Activated T-cell treated with anti-CD3 and anti-CD28 coated beads, Interleukin-2, amount 50 U/mL, for 48 hours (primary cell): Measurements from ENCODE around the gene MSI1.
A peak's percentile ranks its signal among the peaks of the same experiment; 100 is the strongest.

ENCODE experiments used
- DNase-seq, 2 experiments: peaks; one replicate each; pipeline ENCODE4 v3.0.0-alpha.2; 2020

Gene MSI1

DNA sequence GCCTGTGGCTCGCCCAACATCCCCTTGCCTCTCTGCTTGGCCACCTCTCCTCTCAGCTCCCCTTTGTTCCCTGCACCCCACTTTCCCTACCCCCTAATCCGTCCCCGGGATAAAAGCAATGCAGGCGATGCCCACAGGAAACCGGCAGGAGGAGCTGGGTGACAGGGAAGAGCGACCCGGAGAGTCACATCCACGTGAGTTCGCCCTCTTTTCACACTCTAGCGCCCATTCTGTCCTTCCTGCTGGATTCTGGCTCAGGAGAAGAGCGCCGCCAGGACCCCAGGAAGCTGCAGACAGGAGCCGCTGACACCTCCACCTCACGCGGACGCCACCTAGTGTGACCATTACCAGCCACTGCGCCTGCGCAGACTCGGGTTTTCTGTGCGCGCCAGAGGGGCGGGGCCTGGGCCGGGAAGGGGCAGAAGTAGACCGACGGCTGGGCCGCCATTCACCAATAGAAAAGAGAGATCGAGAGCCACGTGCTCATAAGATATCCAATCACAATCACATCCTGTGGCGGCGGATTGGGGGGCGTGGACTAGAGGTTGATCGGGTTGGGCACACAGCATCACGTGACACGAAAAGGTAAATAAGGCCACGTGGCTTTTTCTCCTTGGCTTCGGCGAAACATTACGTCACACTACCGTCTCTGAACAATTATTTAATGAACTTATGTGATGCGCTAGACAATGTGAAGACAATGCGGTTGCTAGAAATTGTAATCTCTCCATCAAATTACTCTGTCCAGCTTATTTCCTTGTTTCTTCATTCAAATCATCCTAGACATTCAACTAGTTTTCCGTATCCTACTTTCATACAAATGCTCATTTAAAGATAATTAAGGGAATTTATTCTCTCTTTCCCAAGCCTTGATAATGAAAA is 51.5 kb downstream of the MSI1 start:
- peak; percentile 100 for DNase-seq

DNA sequence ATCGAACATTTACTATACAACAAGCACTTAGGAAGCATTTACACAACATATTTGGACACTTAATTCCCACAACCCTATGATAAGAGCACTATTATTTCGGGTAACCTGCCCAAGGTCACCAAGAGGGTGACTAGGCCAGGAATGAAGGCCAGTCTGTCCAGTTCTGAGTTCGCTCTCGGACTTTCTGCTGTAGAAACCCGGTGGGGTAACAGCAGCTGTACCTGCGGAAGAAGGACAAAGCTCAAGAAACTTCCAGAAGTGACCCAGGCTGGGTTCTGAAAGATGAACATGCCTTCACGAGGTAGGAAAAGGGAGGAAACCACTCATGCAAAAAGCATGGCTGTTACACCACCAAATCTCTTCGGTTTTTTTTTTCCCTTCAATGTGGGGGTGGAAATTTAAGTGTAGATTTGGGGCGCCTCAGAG is 52.2 kb downstream of the MSI1 start:
- peak in 1 of 2 experiments; percentile 21 for DNase-seq

DNA sequence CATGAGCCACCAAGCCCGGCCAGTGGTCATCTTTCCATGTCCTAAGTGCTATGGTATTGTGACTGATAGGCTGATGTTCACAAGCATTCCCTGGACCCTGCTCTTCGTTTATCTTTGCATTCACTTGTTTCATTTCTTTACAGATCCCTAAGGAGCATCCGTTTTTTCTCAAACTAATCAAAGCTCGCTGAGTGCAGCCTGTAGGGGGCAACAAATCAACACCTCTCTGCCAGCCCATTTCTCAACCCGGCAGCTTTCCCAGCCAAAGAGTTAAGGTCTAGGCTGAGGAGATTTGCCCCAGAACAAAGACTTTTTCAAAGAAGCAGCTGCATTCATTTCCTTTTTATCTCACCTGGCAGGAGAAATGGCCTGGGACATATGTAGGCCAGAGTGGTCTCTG is 54.7 kb downstream of the MSI1 start:
- no peak for DNase-seq

DNA sequence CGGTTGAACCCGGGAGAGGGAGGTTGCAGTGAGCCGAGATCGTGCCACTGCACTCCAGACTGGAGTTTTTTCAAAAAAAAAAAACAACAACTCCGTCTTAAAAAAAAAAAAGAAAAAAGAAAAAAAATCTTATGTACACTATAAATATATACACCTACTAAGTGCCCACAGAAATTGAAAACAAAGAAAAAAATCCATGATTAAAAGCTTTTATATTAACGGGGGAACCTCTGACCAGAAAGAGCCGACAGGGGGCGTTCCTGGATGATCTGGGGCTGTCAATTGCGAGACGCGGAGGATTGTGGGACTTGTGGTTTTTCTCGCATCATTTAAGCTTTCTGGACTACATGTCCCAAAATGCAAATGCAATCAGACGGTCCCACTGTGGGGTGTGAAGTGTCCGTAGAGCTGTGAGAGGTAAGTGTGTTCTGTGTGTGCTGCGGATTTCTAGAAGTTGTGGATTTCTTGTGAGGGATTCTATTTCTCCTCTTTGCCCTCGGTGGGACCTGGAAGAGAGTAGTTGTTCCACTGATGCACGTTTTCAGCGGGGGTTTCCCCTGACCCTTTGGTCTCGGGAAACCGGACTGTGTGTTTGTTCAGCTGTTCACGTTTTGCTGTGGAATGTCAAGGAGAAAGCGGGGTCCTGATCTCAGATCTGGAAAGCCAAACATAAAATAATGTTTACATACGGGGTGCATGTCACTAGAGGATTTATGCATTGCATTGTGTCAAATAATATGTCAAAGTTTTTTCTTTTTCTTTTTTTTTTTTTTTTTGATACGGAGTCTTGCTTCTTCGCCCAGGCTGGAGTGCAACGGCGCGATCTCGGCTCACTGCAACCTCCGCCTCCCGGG is 66.8 kb downstream of the MSI1 start, which contains the start of gene SIRT4:
SIRT4 (plus strand) TSS at position 360 of the 854 bp plus-strand sequence. CDS start 1,241 bp downstream, outside the sequence.
- DNase-seq, result peak; percentile 89 to 90

DNA sequence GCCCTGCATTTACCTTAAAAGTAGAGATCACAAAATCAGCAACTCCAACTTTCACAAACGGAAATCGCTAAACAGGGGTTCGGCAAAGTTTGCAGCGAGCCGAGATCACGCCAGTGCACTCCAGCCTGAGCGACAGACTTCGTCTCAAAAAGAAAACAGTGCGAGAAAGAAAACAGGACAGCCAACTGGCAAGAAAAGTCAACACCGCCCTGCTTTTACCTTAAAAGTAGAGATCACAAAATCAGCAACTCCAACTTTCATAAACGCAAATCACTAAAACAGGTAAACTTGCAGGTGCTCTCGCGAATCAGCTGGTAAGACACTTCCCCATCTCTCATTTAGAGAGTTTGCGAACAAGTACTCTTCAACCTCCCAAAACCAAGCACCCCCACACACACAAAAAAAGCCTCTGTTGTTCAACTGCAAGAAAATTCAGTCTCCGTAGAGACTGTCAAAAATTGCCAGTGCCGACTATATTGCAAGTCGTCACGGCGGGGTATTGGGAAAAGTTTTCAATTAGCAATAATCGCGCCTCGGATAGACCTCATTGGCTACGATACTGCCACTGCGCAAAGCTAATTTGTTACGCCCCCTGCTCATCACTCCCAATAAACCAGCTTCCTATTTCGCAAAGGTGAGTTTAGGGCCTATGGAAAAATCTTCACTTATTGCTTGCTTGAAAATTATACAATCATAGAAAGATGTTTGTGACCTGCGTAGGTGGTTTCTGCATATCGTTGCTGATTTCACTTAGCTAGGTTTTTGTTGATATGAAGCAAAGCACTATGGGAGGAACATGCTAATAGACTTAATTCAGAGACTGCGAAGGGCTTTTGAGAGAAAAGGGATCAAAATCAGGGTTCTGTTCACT is 76.1 kb downstream of the MSI1 start, which contains the start of gene RNU4-1:
RNU4-1 (minus strand) TSS at position 577 of the 871 bp plus-strand sequence.
- peak; percentile 84 for DNase-seq

DNA sequence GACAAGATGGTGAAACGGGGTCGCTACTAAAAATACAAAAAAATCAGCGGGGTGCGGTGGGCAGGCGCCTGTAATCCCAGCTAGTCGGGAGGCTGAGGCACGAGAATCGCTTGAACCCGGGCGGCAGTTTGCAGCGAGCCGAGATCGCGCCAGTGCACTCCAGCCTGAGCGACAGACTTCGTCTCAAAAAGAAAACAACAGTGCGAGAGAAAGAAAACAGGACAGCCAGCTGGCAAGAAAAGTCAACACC is 76.6 kb downstream of the MSI1 start:
- DNase-seq, result no peak
